K562 (cell line): ENCODE measurements around the gene MIEF1. TPM values are rescaled to one million over a fixed set of nuclear protein-coding genes. Genes with fewer than 3 reads are reported as not detected.
A peak's percentile ranks its signal among the peaks of the same experiment; 100 is the strongest.

Experiments
- ADNP ChIP-seq: fragments of 200-800 bp; sonication (Bioruptor generic); IDR thresholded peaks from 2 replicates; pipeline ENCODE4 v1.6.1; 2016; ENCODE audit warnings: missing genetic modification characterization, missing compliant biosample characterization
- C11orf30 ChIP-seq: fragments of 450-650 bp; IDR thresholded peaks from 2 replicates; pipeline ENCODE4 v1.6.1; 2016; ENCODE audit warnings: low read depth, mild to moderate bottlenecking
- CBFA2T2 ChIP-seq: fragments of 450-650 bp; conservative IDR thresholded peaks from 2 replicates; pipeline ENCODE4 v1.6.1; 2017; ENCODE audit warnings: mild to moderate bottlenecking
- CSDE1 ChIP-seq, 2 experiments: fragments of 450-650 bp; IDR thresholded peaks; 2 replicates each; pipeline ENCODE4 v1.6.1; 2016; ENCODE audit warnings: mild to moderate bottlenecking in 1 of 2
- DACH1 ChIP-seq: fragments of 450-650 bp; IDR thresholded peaks from 2 replicates; pipeline ENCODE4 v1.6.1; 2018; ENCODE audit not compliant: partially characterized antibody
- DPF2 ChIP-seq: fragments of 450-650 bp; IDR thresholded peaks from 2 replicates; pipeline ENCODE4 v1.6.1; 2016
- E2F4 ChIP-seq: sonication (generic); formaldehyde crosslinking; IDR thresholded peaks from 2 replicates; pipeline ENCODE4 v1.8.0; 2022; ENCODE audit warnings: mild to moderate bottlenecking, low read depth, missing genetic modification reagents
- HMBOX1 ChIP-seq: sonication (generic); IDR thresholded peaks from 2 replicates; pipeline ENCODE4 v1.6.1; 2016
- HMG20A ChIP-seq: fragments of 450-650 bp; formaldehyde crosslinking; conservative IDR thresholded peaks from 2 replicates; pipeline ENCODE4 v1.4.0; 2020; ENCODE audit warnings: mild to moderate bottlenecking, mixed read lengths
- MTF1 ChIP-seq: fragments of 250-450 bp; sonication (Bioruptor Pico); IDR thresholded peaks from 2 replicates; pipeline ENCODE4 v1.9.0; 2021; ENCODE audit warnings: moderate library complexity, mild to moderate bottlenecking, inconsistent platforms, borderline replicate concordance
- NBN ChIP-seq: fragments of 450-650 bp; IDR thresholded peaks from 2 replicates; pipeline ENCODE4 v1.6.1; 2016; ENCODE audit warnings: low read depth, mild to moderate bottlenecking
- SRSF1 ChIP-seq: fragments of 200-400 bp; formaldehyde crosslinking; IDR thresholded peaks from 2 replicates; pipeline ENCODE4 v1.6.1; 2017; ENCODE audit warnings: mild to moderate bottlenecking, low read depth, low read length, moderate library complexity
- TAL1 ChIP-seq: fragments of 450-650 bp; IDR thresholded peaks from 2 replicates; pipeline ENCODE4 v1.6.1; 2016; ENCODE audit warnings: mild to moderate bottlenecking
- TFE3 ChIP-seq: fragments of 450-650 bp; formaldehyde crosslinking; IDR thresholded peaks from 2 replicates; pipeline ENCODE4 v1.4.0; 2020; ENCODE audit warnings: mild to moderate bottlenecking, mixed read lengths
- TRIM24 ChIP-seq, 2 experiments: fragments of 450-650 bp; IDR thresholded peaks; 2 replicates each; pipeline ENCODE4 v1.6.1; 2016
- ZC3H8 ChIP-seq: fragments of 450-650 bp; IDR thresholded peaks from 2 replicates; pipeline ENCODE4 v1.6.1; 2017
- polyA plus RNA-seq, 8 experiments: library from polyadenylated mRNA; depleted of rRNA in 4 of 8; stranded (reverse) in 5 of 8; unstranded in 3 of 8; fragments of >200 nt; fragmentation: Nextera tagmentation in 2 of 8; fragmentation: Illumina TruSeq in 1 of 8; extraction: Ambion mirVana in 2 of 8; extraction: Trizol in 1 of 8; gene quantifications; 2 replicates each; pipeline versions ENCODE4 v1.2.1 to v1.2.3, GENCODE V29; 2011 to 2014; ENCODE audit warnings: inconsistent platforms in 1 of 8, missing spikeins in 1 of 8
- total RNA-seq, 7 experiments: library from RNA; depleted of rRNA in 6 of 7; stranded (reverse); fragments of >200 nt in 6 of 7; fragmentation: Illumina TruSeq in 2 of 7; extraction: Trizol in 2 of 7; gene quantifications; 2 replicates each; pipeline versions ENCODE4 v1.2.1 to v1.2.3, GENCODE V29; 2011 to 2021; ENCODE audit warnings: low replicate concordance in 1 of 7
- TF ChIP-seq, protein P1 (sequence below), 3 experiments: fragments of 200-800 bp in 1 of 3; fragments of 250-450 bp in 1 of 3; fragments of 450-650 bp in 1 of 3; sonication (Bioruptor Pico) in 1 of 3; sonication (Bioruptor generic) in 1 of 3; formaldehyde crosslinking in 1 of 3; IDR thresholded peaks; 2 replicates each; pipeline versions ENCODE4 v1.6.1 to v1.8.0; 2016 to 2022; ENCODE audit warnings: mild to moderate bottlenecking in 2 of 3, missing genetic modification characterization in 2 of 3, missing compliant biosample characterization in 1 of 3, moderate library complexity in 1 of 3
- TF ChIP-seq, protein P2 (sequence below): IDR thresholded peaks from 2 replicates; pipeline ENCODE4 v1.6.1; 2011; ENCODE audit not compliant: insufficient read length; ENCODE audit errors: extremely low read depth
- TF ChIP-seq, protein P3 (sequence below): sonication (generic); formaldehyde crosslinking; IDR thresholded peaks from 2 replicates; pipeline ENCODE4 v1.8.1; 2023; ENCODE audit warnings: mild to moderate bottlenecking, missing genetic modification reagents

The MIEF1 gene
- total and polyA plus RNA-seq, 9 of the 15 experiments (the other 6 are each of a cell fraction or from before 2014, with no cell fraction given): 10.9 to 51.8 (median 25.5) TPM

DNA sequence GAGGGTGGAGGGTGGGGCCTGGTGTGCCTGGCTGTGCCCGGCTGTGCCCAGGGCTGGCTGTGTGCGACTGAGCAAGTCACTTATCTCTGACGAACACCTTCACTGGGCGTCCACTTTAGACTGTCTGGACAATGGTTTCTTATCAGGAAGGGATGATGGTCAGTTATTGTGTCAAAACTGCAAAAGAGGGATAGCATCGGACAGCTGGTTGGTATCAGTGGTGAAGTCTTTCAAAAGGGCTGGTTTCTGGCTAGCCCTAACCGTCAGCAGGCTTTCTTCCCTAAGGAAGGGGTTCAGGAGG, 49.4 kb upstream of the MIEF1 start (continued):
- no peak for TF ChIP-seq E2F4
- TF ChIP-seq CSDE1 (IDR thresholded peaks at IDR 0.05): no peak
- TF ChIP-seq HMG20A (CRISPR knock-in tag): no peak
- peak; percentile 70; the same call in 1 of the 2 replicates for TF ChIP-seq HMBOX1
- TF ChIP-seq, protein P1, sequence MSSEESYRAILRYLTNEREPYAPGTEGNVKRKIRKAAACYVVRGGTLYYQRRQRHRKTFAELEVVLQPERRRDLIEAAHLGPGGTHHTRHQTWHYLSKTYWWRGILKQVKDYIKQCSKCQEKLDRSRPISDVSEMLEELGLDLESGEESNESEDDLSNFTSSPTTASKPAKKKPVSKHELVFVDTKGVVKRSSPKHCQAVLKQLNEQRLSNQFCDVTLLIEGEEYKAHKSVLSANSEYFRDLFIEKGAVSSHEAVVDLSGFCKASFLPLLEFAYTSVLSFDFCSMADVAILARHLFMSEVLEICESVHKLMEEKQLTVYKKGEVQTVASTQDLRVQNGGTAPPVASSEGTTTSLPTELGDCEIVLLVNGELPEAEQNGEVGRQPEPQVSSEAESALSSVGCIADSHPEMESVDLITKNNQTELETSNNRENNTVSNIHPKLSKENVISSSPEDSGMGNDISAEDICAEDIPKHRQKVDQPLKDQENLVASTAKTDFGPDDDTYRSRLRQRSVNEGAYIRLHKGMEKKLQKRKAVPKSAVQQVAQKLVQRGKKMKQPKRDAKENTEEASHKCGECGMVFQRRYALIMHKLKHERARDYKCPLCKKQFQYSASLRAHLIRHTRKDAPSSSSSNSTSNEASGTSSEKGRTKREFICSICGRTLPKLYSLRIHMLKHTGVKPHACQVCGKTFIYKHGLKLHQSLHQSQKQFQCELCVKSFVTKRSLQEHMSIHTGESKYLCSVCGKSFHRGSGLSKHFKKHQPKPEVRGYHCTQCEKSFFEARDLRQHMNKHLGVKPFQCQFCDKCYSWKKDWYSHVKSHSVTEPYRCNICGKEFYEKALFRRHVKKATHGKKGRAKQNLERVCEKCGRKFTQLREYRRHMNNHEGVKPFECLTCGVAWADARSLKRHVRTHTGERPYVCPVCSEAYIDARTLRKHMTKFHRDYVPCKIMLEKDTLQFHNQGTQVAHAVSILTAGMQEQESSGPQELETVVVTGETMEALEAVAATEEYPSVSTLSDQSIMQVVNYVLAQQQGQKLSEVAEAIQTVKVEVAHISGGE (CRISPR knock-in tag; IDR thresholded peaks at IDR 0.05): peak in 1 of 3 experiments; percentile 74; a peak in 2 of 6 replicates
- peak; percentile 35; the same call in 1 of the 2 replicates for TF ChIP-seq NBN
- TF ChIP-seq MTF1: no peak
- no peak for TF ChIP-seq SRSF1
- TF ChIP-seq TAL1: peak; percentile 92
- 0 out of 2 replicates have a peak, but pooled peaks have one; percentile 45 for TF ChIP-seq C11orf30
- no peak for TF ChIP-seq ZC3H8
- TF ChIP-seq DPF2: peak; percentile 92
- peak; percentile 69 to 84 for TF ChIP-seq TRIM24 (IDR thresholded peaks at IDR 0.05)
- TF ChIP-seq DACH1: peak; percentile 78
- TF ChIP-seq ADNP (tag): peak; percentile 62; the same call in 1 of the 2 replicates
- peak; percentile 91 for TF ChIP-seq CBFA2T2
- TF ChIP-seq TFE3 (CRISPR knock-in tag): no peak
- TF ChIP-seq, protein P2, sequence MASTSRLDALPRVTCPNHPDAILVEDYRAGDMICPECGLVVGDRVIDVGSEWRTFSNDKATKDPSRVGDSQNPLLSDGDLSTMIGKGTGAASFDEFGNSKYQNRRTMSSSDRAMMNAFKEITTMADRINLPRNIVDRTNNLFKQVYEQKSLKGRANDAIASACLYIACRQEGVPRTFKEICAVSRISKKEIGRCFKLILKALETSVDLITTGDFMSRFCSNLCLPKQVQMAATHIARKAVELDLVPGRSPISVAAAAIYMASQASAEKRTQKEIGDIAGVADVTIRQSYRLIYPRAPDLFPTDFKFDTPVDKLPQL: no peak
- TF ChIP-seq, protein P3, sequence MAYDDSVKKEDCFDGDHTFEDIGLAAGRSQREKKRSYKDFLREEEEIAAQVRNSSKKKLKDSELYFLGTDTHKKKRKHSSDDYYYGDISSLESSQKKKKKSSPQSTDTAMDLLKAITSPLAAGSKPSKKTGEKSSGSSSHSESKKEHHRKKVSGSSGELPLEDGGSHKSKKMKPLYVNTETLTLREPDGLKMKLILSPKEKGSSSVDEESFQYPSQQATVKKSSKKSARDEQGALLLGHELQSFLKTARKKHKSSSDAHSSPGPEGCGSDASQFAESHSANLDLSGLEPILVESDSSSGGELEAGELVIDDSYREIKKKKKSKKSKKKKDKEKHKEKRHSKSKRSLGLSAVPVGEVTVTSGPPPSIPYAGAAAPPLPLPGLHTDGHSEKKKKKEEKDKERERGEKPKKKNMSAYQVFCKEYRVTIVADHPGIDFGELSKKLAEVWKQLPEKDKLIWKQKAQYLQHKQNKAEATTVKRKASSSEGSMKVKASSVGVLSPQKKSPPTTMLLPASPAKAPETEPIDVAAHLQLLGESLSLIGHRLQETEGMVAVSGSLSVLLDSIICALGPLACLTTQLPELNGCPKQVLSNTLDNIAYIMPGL (CRISPR knock-in tag): no peak
